NCI-H69 (cell line): Measurements from ENCODE around the gene ERICH3.

Experiments
- DNase-seq: peaks from one replicate; lab custom pipeline; 2025; lab: John Stamatoyannopoulos, UW

ERICH3 gene

GRCh38 chr1:74587888-74588287 is 85.7 kb downstream of the ERICH3 start:
- no peak for DNase-seq

DNA sequence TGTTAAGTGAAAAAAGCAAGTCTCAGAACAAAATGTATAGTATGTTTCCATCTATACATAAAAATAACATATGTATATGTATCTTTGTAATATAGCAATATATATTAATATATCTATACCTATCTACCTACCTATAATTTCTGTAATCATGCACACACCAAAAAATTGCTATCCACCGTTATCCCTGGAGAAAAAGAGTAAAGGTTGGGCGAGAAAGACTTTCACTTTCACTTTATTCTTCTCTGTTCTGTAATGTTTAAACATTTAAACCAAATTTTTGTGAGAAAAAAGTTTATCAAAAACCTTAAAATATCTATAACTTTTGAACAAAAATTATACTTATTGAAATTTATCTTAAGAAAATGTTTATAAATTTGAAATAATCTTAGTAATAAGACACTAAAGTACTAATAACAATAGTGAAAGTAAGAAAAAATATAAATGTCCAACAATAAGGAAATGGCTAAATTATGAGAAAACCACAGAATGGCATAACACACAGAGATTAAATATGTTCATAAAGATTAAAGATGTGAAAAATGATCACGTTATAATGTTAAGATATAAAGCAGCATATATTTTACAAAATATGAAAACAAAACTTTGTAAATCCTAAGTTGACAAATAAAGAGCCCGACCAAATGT is 87.2 kb downstream of the ERICH3 start:
- no peak for DNase-seq

DNA sequence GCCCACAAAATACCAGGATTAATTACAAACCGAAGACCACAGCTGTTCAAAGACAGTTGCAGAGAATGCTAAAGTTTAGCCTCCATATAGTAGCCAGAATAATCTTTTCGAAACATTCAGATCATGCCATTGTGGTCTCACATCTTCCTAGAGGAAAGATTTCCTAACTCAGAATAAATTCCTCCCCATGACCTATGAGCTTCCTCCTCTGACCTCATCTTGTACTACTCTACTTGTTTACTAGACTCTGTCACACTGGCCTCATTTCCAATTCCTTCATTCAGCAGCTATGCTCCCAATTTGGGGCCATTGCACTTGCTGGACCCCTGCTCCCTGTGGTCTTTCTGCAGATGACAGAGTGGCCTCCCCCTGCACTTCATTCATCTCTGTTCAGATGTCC is 89.4 kb downstream of the ERICH3 start:
- no peak for DNase-seq

DNA sequence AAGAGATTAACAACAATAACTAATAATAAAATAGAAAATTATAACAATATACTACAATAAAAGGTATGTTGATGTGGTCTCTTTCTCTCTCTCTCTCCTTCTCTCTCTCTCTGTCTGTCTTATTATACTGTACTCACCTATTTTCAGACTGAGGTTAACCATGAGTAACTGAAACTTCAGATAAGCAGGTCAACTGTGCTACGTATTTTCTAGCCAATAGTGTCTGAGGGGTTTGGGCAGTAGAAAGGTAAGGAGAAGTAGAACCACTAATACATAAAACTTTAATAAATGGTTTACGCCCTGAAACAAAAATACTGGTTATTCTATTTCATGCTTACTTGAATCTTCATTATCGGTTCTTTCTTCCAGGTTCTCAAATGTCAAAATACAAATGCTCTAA is 90.2 kb downstream of the ERICH3 start:
- no peak for DNase-seq

GRCh38 chr1:74579425-74579824 is 94.2 kb downstream of the ERICH3 start:
- DNase-seq, result no peak

DNA sequence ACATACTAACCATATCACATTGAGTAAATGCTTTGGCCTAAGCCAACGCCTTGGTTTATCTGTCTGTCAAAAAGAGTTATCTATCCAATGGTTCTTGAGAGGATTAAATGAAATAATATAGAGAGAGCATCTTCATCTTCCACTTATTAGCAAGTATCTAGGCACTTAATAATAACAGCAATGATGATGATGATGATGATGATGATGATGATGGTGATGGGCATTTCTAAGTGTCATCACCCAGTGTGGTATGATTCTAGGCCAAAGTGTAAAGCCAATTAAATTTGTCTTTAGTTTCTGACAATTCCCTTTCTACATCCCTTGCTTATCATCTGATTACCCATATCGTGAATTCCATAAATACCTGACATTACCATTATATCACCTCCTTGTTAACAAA is 95.5 kb downstream of the ERICH3 start:
- no peak for DNase-seq

- no peak for DNase-seq
Observed at GRCh38 chr1:74571891-74572290, 101.7 kb downstream of the ERICH3 start.

GRCh38 chr1:74571493-74571800 is 102.1 kb downstream of the ERICH3 start:
- no peak for DNase-seq

DNA sequence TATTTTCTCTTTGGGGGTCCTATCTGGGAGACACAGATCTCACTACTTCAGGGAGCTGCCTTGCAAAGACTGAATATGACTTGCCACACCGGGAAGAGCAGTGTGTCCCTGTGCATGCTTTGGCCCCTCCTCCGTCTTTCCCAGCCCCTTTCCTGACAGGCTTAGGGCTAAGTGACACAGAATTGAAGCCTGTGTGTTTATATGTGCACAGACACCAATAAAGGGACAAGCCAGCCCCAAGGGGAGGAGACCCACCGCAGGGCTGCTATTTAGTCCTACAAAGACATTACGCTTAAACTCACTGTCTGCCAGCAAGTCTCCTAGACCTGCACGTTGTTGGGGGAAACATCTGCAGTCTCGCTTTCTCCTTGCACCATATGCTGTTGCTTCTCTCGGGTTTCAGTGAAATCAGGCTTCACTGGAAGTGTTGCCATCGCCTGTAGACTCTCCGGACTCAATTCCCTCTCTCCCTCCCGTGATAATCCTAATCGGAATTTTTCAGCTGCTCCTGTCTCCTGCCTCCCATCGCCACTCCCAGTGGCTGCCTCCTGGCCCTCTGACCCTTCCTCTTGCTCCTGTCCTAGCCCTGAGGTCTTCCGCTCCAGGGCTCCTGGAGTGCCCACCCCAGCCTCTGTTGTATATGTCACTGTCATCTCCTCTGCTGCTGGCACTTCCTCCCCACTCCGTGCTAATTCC is 102.6 kb downstream of the ERICH3 start:
- peak; percentile 87 for DNase-seq

- peak; percentile 31 for DNase-seq
Observed at GRCh38 chr1:74549932-74550331, 123.7 kb downstream of the ERICH3 start.

GRCh38 chr1:74548961-74549750 is 124.4 kb downstream of the ERICH3 start:
- no peak for DNase-seq

- DNase-seq, result no peak
Observed at GRCh38 chr1:74545821-74546220, 127.8 kb downstream of the ERICH3 start.

DNA sequence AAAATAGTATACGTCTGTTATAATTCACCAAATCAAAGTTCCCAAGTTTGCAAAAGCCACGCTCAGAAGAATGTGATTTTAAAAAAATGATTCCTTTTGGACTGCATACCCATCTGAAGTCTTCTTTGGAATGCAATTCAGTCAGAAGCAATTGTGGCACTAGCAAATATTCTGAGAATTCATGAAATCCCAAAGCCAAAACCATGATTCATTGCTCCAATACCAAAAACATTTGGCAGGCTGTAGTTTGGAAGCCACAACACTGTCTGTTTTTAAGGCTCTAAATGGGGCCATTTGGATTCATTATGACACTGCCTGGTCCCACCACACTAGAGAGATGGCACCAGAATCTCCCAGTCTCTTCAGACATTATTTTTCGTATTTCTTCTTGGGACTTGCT is 139.4 kb downstream of the ERICH3 start:
- DNase-seq, result no peak

DNA sequence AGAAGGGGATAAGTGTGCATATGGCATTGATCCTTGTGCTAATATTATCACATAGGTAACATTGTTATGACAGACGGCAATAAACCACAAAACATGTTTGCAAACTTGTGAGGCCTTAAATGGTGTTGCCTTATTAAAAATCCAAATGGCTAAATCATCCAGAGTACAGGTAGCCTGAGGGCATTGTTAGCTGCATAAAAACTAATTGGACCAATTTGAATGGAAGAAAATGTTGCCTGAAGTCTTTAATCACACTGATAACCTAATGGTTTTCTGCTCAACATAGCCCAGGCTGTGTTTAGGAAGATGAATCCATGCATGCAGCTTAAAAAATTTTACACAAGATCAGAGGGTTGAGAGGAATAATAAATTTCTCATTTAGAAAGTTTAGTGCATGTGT is 141.8 kb downstream of the ERICH3 start:
- peak; percentile 95 for DNase-seq

GRCh38 chr1:74530892-74531291 is 142.7 kb downstream of the ERICH3 start:
- peak; percentile 95 for DNase-seq

DNA sequence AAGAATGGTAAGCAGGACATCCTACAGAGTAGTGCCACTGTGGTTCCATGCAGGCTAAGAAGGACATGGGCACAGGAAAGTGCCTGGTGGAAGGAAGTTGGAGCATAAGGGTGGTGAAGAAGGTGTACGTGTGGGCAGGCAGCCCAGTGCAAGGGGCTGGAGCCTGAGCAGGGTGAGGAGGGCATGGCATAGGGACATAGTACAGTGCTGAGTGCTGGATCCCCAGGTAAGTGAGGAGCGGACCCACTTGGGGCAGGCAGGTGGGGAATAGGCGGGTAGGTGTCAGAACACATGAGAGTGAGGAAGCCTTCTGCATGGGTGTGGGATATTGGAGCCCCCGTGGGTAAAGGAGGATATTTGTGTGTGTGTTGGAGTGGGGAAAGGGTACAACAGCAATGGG is 145.5 kb downstream of the ERICH3 start:
- DNase-seq, result no peak

DNA sequence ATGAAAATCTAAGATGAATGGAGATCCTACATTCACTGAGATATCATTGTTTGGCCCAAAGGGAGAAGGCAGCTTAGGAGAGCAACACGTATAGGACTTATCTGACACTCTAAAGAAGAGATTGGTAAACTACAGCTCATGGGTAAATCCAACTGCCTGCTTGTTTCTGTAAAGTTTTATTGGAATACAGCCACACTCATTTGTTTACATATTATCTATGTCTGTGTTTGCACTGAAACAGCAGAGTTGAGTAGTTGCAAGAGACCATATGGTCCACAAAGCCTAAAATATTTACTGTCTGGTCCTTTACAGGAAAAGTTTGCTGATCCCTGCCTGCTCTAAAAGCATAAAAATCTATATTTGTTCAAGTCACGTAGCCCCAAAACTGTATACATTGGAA is 146.9 kb downstream of the ERICH3 start:
- peak; percentile 80 for DNase-seq

DNA sequence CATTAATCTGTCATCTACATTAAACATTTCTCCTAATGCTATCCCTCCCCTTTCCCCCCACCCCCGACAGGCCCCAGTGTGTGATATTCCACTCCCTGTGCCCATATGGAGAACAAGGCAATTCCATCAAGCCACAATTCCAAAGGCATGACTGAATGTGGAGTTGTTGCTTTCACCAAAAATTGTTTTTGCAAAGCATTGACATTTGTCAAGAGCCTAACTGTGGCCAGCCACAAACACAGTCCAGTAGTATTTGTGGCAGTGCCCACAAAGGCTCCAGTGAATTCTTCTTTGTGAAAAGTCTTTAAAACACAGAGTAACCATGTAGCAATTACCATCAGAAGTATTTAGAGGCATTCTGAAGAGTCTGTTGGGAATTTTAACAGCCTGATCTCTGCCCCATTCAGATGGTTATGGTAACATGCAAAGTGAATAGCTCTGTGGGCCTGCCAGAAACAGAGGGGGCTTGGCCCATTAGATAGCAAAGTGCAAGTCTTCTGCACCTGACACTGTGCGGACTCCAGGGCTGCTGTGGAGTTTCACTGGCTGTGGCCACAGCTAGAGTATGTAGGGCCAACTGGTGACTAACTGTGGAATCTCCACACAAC is 149.6 kb downstream of the ERICH3 start:
- DNase-seq, result no peak

GRCh38 chr1:74522148-74522547 is 151.4 kb downstream of the ERICH3 start:
- DNase-seq, result peak; percentile 68
